ENCODE data around the gene ABCC11.

The ABCC11 gene

GRCh38 chr16:48234630-48235029 lies 12.7 kb downstream of the ABCC11 start:
- TF ChIP-seq GATA2 (IDR thresholded peaks at IDR 0.05; ENCODE audit: low read depth, low read length) (no peak), GATA3 (IDR thresholded peaks at IDR 0.05; ENCODE audit: low read depth, low read length) (no peak)

DNA sequence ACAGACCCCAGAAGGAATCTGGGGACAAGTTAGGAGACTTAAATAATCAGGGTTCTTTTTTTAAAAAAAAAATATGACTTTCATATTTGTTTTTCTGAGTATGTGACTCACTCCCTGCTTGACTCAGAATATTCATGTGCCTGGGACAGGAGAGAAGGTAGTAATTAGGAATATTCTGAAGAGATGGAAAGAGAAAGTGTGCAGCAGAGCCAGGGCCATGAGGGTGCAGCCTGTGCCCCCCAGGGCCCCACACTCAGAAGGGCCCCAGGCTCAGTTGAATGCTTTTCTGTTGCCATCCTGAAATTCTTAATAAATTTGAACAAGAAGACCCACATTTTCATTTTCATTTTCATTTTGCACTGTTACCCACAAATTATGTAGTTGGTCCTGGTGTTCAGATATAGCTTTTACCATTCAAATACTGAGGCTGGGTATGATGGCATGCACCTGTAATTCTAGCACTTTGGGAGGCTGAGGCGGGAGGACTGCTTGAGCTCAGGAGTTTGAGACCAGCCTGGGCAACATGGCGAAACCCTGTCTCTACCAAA lies 14.8 kb downstream of the ABCC11 start:
- TF ChIP-seq GATA3 (IDR thresholded peaks at IDR 0.05; ENCODE audit: low read depth, low read length) (no peak), GATA2 (IDR thresholded peaks at IDR 0.05; ENCODE audit: low read depth, low read length) (no peak)

DNA sequence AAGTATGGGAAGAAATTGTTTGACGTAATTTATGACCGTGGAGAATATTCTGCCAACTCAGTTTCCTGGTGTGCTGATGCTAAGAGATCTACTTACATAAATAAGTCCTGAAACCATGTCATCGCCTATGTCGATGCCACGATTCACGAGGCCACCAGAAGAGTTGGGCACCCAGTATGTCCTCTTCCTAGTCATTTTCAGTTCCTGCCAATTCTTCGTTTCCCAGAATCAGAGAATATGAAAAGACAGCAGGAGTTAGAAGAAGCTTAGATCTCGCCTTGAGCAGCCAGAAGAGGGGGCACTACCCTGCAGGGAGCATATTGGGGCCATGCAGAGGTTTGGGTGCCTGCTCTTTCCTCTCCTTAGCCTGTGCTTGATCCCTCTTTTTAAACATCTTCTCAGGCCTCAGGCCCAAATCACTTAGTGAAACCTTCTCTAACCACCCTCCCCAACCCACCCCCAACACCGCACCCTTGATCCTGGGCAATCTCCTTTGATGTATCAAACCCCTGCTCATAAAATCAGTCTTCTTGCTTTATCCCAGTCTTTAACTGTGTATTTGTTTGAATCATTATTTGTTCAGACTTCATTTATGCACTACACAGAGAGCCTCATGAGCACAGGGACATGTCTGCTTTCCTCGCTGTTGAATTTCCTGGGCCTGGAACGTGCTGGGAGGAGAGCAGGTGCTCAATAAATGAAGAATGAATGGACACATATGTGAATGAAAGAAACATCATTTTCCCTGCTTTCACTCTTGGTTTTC lies 15.4 kb downstream of the ABCC11 start:
- TF ChIP-seq GATA3 (IDR thresholded peaks at IDR 0.05; ENCODE audit: low read depth, low read length) = no peak
- no peak for TF ChIP-seq GATA2 (IDR thresholded peaks at IDR 0.05; ENCODE audit: low read depth, low read length)

DNA sequence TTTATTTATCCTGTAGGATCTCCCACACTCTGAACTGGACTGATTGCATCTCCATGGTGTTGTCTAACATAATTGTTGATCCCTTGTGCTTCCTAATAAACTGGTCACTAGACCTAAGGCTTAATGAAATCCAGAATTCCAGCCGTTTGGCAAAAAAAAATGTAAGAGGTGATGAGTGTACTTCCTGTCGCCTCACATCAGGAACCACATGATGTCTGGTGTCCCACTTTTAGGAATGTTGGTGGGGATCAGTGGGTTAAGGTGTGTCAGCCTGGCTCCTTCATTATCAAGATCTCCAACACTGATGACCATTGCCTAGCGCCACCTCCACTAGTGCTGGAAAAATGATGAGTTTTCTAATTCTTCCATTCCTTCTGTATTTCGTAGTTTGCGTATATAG lies 21.9 kb downstream of the ABCC11 start:
- TF ChIP-seq GATA3 (IDR thresholded peaks at IDR 0.05; ENCODE audit: low read depth, low read length) = no peak
- no peak for TF ChIP-seq GATA2 (IDR thresholded peaks at IDR 0.05; ENCODE audit: low read depth, low read length)

DNA sequence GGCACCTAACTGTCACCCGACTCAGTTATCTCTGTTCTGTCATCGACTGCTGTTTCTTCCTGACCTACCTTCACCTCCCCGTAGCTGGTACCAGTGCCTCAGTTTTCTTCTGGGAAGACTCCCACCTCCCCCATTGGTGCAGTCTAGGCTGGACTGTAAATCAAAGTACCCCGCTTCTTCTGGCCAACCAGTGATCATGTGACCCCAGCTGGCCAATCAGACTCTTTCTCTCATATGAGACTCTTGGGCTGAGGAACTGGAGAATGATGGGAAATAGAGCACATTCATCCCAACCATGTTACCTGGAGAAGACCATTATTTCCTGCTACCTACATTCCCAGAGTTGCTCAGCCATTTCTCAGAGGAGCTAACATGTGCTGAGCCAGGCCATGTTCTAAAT lies 23.8 kb downstream of the ABCC11 start:
- TF ChIP-seq GATA3 (IDR thresholded peaks at IDR 0.05; ENCODE audit: low read depth, low read length) (no peak), GATA2 (IDR thresholded peaks at IDR 0.05; ENCODE audit: low read depth, low read length) (no peak)

GRCh38 chr16:48220891-48221290 lies 26.4 kb downstream of the ABCC11 start:
- no peak for TF ChIP-seq GATA3 (IDR thresholded peaks at IDR 0.05; ENCODE audit: low read depth, low read length)
- TF ChIP-seq GATA2 (IDR thresholded peaks at IDR 0.05; ENCODE audit: low read depth, low read length) = no peak

- TF ChIP-seq GATA3 (IDR thresholded peaks at IDR 0.05; ENCODE audit: low read depth, low read length) = no peak
- TF ChIP-seq GATA2 (IDR thresholded peaks at IDR 0.05; ENCODE audit: low read depth, low read length) = no peak
Measured at GRCh38 chr16:48218473-48218872, 28.9 kb downstream of the ABCC11 start.

GRCh38 chr16:48217708-48218107 lies 29.6 kb downstream of the ABCC11 start:
- TF ChIP-seq GATA2 (IDR thresholded peaks at IDR 0.05; ENCODE audit: low read depth, low read length) (no peak), GATA3 (IDR thresholded peaks at IDR 0.05; ENCODE audit: low read depth, low read length) (no peak)

DNA sequence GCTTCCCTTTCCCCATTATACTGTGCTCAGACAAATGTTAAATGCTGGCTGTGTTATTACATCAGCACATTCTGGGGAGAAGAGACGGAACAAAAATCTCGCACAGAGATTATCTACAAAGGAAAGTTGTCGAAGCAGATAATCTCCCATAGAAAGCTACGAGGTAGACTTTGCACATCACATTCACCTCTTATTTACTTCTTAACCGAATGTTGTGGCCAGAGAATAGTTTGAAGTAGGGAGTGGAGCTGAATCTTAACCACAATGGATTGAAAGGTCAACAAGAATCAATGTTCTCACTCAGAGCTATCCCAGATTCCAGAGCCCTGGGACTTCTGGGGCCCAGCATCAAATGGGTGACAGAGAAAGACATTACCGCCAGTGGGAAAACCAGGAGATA lies 31.6 kb downstream of the ABCC11 start:
- TF ChIP-seq GATA2 (IDR thresholded peaks at IDR 0.05; ENCODE audit: low read depth, low read length) (no peak), GATA3 (IDR thresholded peaks at IDR 0.05; ENCODE audit: low read depth, low read length) (no peak)

DNA sequence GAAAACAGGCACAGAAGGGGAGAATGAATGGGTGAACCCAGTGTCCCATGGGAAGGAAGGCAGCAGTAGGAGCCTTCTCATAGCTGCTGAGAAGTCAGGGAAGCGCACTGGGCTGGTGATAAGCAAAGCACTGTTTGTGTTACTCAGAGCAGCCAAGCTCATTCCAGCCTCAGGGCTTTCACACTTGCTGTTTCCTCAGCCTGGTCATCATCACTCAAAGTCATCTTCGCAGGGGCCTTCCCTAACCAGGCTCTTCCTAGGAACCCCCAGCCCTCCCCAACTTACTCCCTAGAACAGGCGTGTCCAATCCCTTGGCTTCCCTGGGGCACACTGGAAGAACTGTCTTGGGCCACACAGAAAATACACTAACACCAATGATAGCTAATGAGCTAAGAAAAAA lies 35.3 kb downstream of the ABCC11 start:
- TF ChIP-seq GATA3 (IDR thresholded peaks at IDR 0.05; ENCODE audit: low read depth, low read length) = no peak
- TF ChIP-seq GATA2 (IDR thresholded peaks at IDR 0.05; ENCODE audit: low read depth, low read length) = no peak

GRCh38 chr16:48210747-48211146 lies 36.6 kb downstream of the ABCC11 start:
- TF ChIP-seq GATA2 (IDR thresholded peaks at IDR 0.05; ENCODE audit: low read depth, low read length) (no peak), GATA3 (IDR thresholded peaks at IDR 0.05; ENCODE audit: low read depth, low read length) (no peak)

DNA sequence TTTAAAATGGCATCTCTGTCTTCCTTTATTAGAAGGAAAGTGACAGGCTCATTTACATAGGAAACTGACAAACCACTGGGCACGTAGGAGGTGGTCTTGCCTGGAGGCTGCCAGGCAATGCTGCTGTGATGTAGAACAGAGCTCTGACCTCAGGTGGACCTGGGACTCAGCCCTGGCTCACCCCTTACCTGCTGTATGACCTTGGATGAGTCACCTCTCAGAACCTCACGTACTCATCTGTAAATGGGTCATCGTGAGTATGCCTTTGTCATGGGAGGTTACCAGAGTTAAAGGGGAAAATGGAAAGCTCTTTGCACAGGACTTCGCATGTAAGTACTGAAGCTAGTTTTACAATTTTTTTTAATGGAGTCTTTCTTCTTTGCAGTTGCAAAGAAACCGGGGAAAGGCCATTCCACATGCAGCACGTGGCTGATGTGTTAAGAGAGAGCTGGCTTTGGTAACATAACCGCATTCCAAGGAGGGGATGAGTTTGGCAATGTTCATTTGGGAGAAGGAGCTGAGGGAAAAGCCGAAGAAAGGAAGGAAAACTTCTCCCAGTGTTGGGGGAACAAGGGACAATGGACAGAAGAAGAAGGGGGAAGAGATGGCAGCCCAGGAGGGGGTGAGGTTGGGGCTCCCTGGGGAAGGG lies 40.6 kb downstream of the ABCC11 start:
- TF ChIP-seq GATA3 (IDR thresholded peaks at IDR 0.05; ENCODE audit: low read depth, low read length) (no peak), GATA2 (IDR thresholded peaks at IDR 0.05; ENCODE audit: low read depth, low read length) (no peak)

GRCh38 chr16:48204825-48205151 lies 42.6 kb downstream of the ABCC11 start:
- no peak for TF ChIP-seq GATA3 (IDR thresholded peaks at IDR 0.05; ENCODE audit: low read depth, low read length)
- no peak for TF ChIP-seq GATA2 (IDR thresholded peaks at IDR 0.05; ENCODE audit: low read depth, low read length)

DNA sequence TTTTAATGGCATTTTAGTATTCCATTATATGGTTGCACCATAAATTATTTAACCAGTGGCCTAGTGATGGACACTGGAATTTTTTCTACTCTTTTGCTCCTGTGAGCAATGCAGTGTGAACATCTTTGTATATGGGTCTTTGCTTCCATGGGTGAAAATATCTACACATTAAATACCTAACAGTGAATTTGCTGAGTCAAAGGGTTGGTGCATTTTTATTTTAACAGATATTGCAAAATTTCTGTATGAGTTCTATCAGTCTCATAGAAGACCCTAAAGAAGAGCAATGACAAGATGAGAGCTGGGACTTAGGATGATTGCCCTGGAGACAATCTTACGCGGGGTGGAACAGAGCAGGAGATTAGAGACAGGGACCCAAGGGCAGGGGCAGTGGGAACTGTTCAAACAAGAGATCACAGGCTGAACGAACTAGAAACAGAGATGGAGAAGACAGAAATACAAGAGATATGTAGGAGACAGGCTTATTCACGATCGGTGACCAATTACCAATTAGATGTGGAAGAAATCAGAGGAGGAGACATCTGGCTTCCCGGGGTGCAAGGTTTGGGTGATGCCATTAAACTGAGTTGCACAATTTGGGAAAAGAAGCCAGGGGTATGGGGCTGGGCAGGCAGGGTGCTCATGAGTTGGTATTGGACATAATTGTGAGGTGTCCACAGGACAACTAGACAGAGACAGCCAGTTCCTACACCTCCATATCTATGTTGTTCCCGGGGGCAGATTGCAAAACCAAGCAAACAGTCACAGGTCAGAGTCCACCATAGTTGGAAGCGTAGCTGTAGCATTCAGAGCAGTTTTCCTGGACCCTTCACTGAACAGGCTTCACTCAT lies 43.1 kb downstream of the ABCC11 start:
- TF ChIP-seq GATA3 (IDR thresholded peaks at IDR 0.05; ENCODE audit: low read depth, low read length) (no peak), GATA2 (IDR thresholded peaks at IDR 0.05; ENCODE audit: low read depth, low read length) (no peak)

Measured in SH-SY5Y (cell line).